A673 (cell line): ENCODE measurements around the gene NDE1.

Source experiments
- EZH2 ChIP-seq: fragments of 200-600 bp; sonication (generic); IDR thresholded peaks from 2 replicates; pipeline ENCODE4 v1.6.1; 2017; ENCODE audit warnings: borderline replicate concordance, low read depth, mild to moderate bottlenecking, mixed read lengths, antibody characterized with exemption, low read length; ENCODE audit not compliant: poor library complexity, severe bottlenecking
- TF ChIP-seq, protein P1 (sequence below): fragments of 300-800, 200-600 bp; sonication (generic); conservative IDR thresholded peaks from 2 replicates; pipeline ENCODE4 v1.5.1; 2017; ENCODE audit warnings: low read depth, mild to moderate bottlenecking, antibody characterized with exemption, low read length, moderate library complexity, mixed read lengths

DNA sequence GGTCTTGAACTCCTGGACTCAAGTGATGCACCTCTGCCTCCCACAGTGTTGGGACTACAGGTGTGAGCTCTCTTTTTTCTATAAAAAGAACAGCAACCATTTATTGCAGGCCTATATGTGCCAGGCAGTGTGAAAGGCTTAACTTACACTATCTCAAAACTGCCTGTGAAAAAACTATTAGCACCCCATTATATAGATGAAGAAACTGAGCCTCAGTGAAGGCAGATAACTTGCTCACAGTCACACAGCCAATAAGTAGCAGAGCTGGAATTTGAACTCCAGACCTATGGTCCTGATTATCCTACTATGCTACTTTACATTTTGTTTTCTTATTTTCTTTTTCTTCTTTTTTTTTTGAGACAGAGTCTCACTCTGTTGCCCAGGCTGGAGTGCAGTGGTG lies 15.1 kb downstream of the NDE1 start:
- TF ChIP-seq, protein P1, sequence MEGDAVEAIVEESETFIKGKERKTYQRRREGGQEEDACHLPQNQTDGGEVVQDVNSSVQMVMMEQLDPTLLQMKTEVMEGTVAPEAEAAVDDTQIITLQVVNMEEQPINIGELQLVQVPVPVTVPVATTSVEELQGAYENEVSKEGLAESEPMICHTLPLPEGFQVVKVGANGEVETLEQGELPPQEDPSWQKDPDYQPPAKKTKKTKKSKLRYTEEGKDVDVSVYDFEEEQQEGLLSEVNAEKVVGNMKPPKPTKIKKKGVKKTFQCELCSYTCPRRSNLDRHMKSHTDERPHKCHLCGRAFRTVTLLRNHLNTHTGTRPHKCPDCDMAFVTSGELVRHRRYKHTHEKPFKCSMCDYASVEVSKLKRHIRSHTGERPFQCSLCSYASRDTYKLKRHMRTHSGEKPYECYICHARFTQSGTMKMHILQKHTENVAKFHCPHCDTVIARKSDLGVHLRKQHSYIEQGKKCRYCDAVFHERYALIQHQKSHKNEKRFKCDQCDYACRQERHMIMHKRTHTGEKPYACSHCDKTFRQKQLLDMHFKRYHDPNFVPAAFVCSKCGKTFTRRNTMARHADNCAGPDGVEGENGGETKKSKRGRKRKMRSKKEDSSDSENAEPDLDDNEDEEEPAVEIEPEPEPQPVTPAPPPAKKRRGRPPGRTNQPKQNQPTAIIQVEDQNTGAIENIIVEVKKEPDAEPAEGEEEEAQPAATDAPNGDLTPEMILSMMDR = no peak
- no peak for TF ChIP-seq EZH2
